IMR-90 (cell line): ENCODE results near the gene TET1. TPM values are rescaled to one million over a fixed set of nuclear protein-coding genes. Genes with fewer than 3 reads are reported as not detected.
"Not testable (repeated sequence)": the region's sequence is repeated elsewhere in the genome, so short reads cannot be mapped to it uniquely, and the experiment has no call there.

ENCODE experiments used
- ATAC-seq: fragments of 200-7000 bp; cut with Tn5 transposase; 2 replicates; pipeline ENCODE4 v1.9.1; 2020; ENCODE audit warnings: low read depth, mild to moderate bottlenecking, moderate library complexity
- BruUV-seq: library from RNA; stranded (reverse); fragments of 400-500 nt; replicated peaks from 2 replicates; lab custom pipeline; 2021; lab: Mats Ljungman, UMichigan
- CTCF ChIA-PET: fragments of 300-600 bp; formaldehyde crosslinking; extraction: SDS; loops from one replicate; lab custom pipeline; 2021; ENCODE audit warnings: antibody characterized with exemption; lab: Yijun Ruan, JAX
- POLR2A ChIA-PET: fragments of 300-600 bp; sonication (Branson Sonifier 250); formaldehyde crosslinking; loops from one replicate; lab custom pipeline; 2022; ENCODE audit warnings: antibody characterized with exemption; ENCODE audit not compliant: unreplicated experiment; lab: Charles Lee
- DNase-seq: peaks from one replicate; pipeline ENCODE4 v3.0.0; 2013
- H2AFZ ChIP-seq: replicated peaks from 2 replicates; pipeline ENCODE3; 2013; ENCODE audit warnings: low read length, mild to moderate bottlenecking; ENCODE audit not compliant: poor library complexity
- H2AK5ac ChIP-seq: 2 replicates; pipeline ENCODE4 v1.6.1; 2013; ENCODE audit warnings: low read depth, low read length, inconsistent platforms
- H2AK9ac ChIP-seq: replicated peaks from 2 replicates; pipeline ENCODE3; 2013; ENCODE audit warnings: mild to moderate bottlenecking, low read depth, low read length, moderate library complexity; ENCODE audit not compliant: poor library complexity
- H2BK120ac ChIP-seq: 2 replicates; pipeline ENCODE4 v1.6.1; 2013; ENCODE audit warnings: low read depth, low read length, inconsistent platforms
- H2BK15ac ChIP-seq: 3 replicates; pipeline ENCODE4 v1.6.1; 2013; ENCODE audit warnings: low read depth, low read length, inconsistent platforms
- H2BK20ac ChIP-seq: 2 replicates; pipeline ENCODE4 v1.6.1; 2013; ENCODE audit warnings: low read depth, mild to moderate bottlenecking, inconsistent platforms, low read length, moderate library complexity
- H2BK5ac ChIP-seq: 2 replicates; pipeline ENCODE4 v1.6.1; 2013; ENCODE audit warnings: mild to moderate bottlenecking, low read depth, low read length, inconsistent platforms; ENCODE audit not compliant: poor library complexity, severe bottlenecking
- H3K14ac ChIP-seq: replicated peaks from 2 replicates; pipeline ENCODE4 v1.6.1; 2013; ENCODE audit warnings: low read depth, low read length, inconsistent platforms
- H3K18ac ChIP-seq: 2 replicates; pipeline ENCODE4 v1.6.1; 2013; ENCODE audit warnings: low read depth, low read length, control low read depth
- H3K23ac ChIP-seq: 2 replicates; pipeline ENCODE4 v1.6.1; 2013; ENCODE audit warnings: low read depth, low read length, inconsistent platforms
- H3K27ac ChIP-seq: 2 replicates; pipeline ENCODE4 v1.5.1; 2013; ENCODE audit warnings: mild to moderate bottlenecking, control low read depth, low read length; ENCODE audit not compliant: insufficient read depth
- H3K27me3 ChIP-seq: 2 replicates; pipeline ENCODE4 v1.6.1; 2013; ENCODE audit warnings: low read length; ENCODE audit not compliant: control insufficient read depth, insufficient read depth
- H3K36me3 ChIP-seq: 2 replicates; pipeline ENCODE4 v1.6.1; 2013; ENCODE audit warnings: low read length, mixed read lengths; ENCODE audit not compliant: control insufficient read depth, insufficient read depth
- H3K4ac ChIP-seq: 2 replicates; pipeline ENCODE4 v1.6.1; 2013; ENCODE audit warnings: low read depth, low read length, inconsistent platforms
- H3K4me1 ChIP-seq: 2 replicates; pipeline ENCODE4 v1.6.1; 2013; ENCODE audit warnings: low read length, mixed read lengths; ENCODE audit not compliant: control insufficient read depth, insufficient read depth
- H3K4me2 ChIP-seq: 2 replicates; pipeline ENCODE4 v1.6.1; 2013; ENCODE audit warnings: low read depth, mild to moderate bottlenecking, control low read depth, low read length, moderate library complexity
- H3K4me3 ChIP-seq: 2 replicates; pipeline ENCODE4 v1.5.1; 2013; ENCODE audit warnings: low read depth, mild to moderate bottlenecking, control low read depth, low read length, moderate library complexity; ENCODE audit not compliant: insufficient read depth
- H3K56ac ChIP-seq: 2 replicates; pipeline ENCODE4 v1.6.1; 2013; ENCODE audit warnings: low read length, inconsistent platforms; ENCODE audit not compliant: insufficient read depth; ENCODE audit errors: extremely low read depth
- H3K79me1 ChIP-seq, 2 experiments: 2 replicates each; pipeline ENCODE4 v1.6.1; 2013; ENCODE audit warnings: low read length in 2 of 2, inconsistent platforms in 1 of 2, low read depth in 1 of 2
- H3K9ac ChIP-seq: 2 replicates; pipeline ENCODE4 v1.6.1; 2013; ENCODE audit warnings: low read depth, low read length, control low read depth
- H3K9me1 ChIP-seq: 2 replicates; pipeline ENCODE4 v1.6.1; 2013; ENCODE audit warnings: low read length, inconsistent platforms; ENCODE audit not compliant: insufficient read depth
- H3K9me3 ChIP-seq: 2 replicates; pipeline ENCODE4 v1.6.1; 2013; ENCODE audit warnings: low read length; ENCODE audit not compliant: control insufficient read depth, insufficient read depth
- H4K20me1 ChIP-seq: 2 replicates; pipeline ENCODE4 v1.6.1; 2013; ENCODE audit warnings: low read length, inconsistent platforms; ENCODE audit not compliant: insufficient read depth
- H4K5ac ChIP-seq: 2 replicates; pipeline ENCODE4 v1.6.1; 2013; ENCODE audit warnings: mild to moderate bottlenecking, low read depth, low read length, control low read depth
- H4K8ac ChIP-seq, 2 experiments: 2 replicates each; pipeline ENCODE4 v1.6.1; 2013; ENCODE audit warnings: low read depth in 2 of 2, low read length in 2 of 2, control low read depth in 1 of 2, inconsistent platforms in 1 of 2
- H4K91ac ChIP-seq: 2 replicates; pipeline ENCODE4 v1.6.1; 2013; ENCODE audit warnings: low read depth, low read length, inconsistent platforms; ENCODE audit not compliant: insufficient read depth
- WGBS, 2 experiments: methylation state at CpG; one replicate each; pipeline versions ENCODE4 v1.1.5 to v1.1.7; 2013; ENCODE audit warnings: missing lambda C conversion rate in 2 of 2; ENCODE audit not compliant: insufficient read length in 1 of 2; ENCODE audit errors: extremely low coverage in 2 of 2; 5-methylcytosine and 5-hydroxymethylcytosine counted together
- dilution Hi-C: fragments of 300-500 bp; cut with HindIII; formaldehyde crosslinking; loops from one replicate; pipeline ENCODE4 v1.14.3; 2018; ENCODE audit warnings: low sequenced_read_pairs; ENCODE audit not compliant: unreplicated experiment
- in situ Hi-C: fragments of 300-500 bp; cut with MboI; formaldehyde crosslinking; loops from 3 replicates; pipeline ENCODE4 v1.14.3; 2019; ENCODE audit warnings: low sequenced_read_pairs, inconsistent platforms, mixed read lengths
- intact Hi-C: fragments of 100-400 bp; cut with micrococcal nuclease; formaldehyde crosslinking; loops from 2 replicates; pipeline ENCODE4 v1.10.0; 2022
- polyA plus RNA-seq, 3 experiments: library from polyadenylated mRNA; depleted of rRNA; stranded (reverse); fragments of >200 nt; gene quantifications; 2 replicates each; pipeline ENCODE4 v1.2.3, GENCODE V29; 2012; ENCODE audit warnings: low replicate concordance in 1 of 3
- total RNA-seq: library from RNA; depleted of rRNA; stranded (reverse); fragments of >200 nt; gene quantifications from 2 replicates; pipeline ENCODE4 v1.2.3, GENCODE V29; 2012

TET1 gene
- total and polyA plus RNA-seq, 2 of the 4 experiments (the other 2 are of a cell fraction) = 1.0 to 4.3 TPM

- Histone ChIP-seq H3K36me3 (peaks cover 51% of the 10 kb centered on the region), H3K79me1 (peaks cover 3 to 14% of the 10 kb centered on the region in 2 experiments)
- H2BK20ac ChIP-seq, ATAC-seq, H2BK15ac ChIP-seq, H4K5ac ChIP-seq, H2AK5ac ChIP-seq, H3K4ac ChIP-seq, H3K14ac ChIP-seq, H2BK120ac ChIP-seq, H2AFZ ChIP-seq, H3K4me2 ChIP-seq, H3K27ac ChIP-seq, H4K91ac ChIP-seq, BruUV-seq, H2AK9ac ChIP-seq, H3K18ac ChIP-seq, dilution Hi-C loops, H4K20me1 ChIP-seq, DNase-seq, POLR2A ChIA-PET, H3K23ac ChIP-seq, CTCF ChIA-PET, H3K9ac ChIP-seq, H4K8ac ChIP-seq, in situ Hi-C loops, H3K9me1 ChIP-seq, H3K4me3 ChIP-seq, H2BK5ac ChIP-seq, H3K4me1 ChIP-seq, H3K56ac ChIP-seq, H3K27me3 ChIP-seq, H3K9me3 ChIP-seq: not testable (repeated sequence)
- intact Hi-C loops = loop anchor here (5.0 to 10.0 kb wide), 3 partner anchors 37 to 396 kb away; no protein-coding TSS in a partner anchor
- no CpG with 5 or more reads among the region's 5 CpGs for WGBS, 2 experiments
Observed at GRCh38 chr10:68740676-68741075, 180.5 kb downstream of the TET1 start.
